Karpas-422 (cell line): ENCODE measurements around the gene USF2. TPM values are rescaled to one million over a fixed set of nuclear protein-coding genes. Genes with fewer than 3 reads are reported as not detected.
A peak's percentile ranks its signal among the peaks of the same experiment; 100 is the strongest.

Experiments
- DNase-seq: peaks from one replicate; pipeline ENCODE4 v3.0.0-alpha.2; 2015
- H2AFZ ChIP-seq: fragments of 200-600 bp; sonication (generic); 2 replicates; pipeline ENCODE4 v1.6.1; 2014; ENCODE audit warnings: antibody characterized with exemption, low read length, mixed read lengths
- H3K27ac ChIP-seq: fragments of 200-600 bp; sonication (generic); 2 replicates; pipeline ENCODE4 v1.5.1; 2014; ENCODE audit warnings: mild to moderate bottlenecking, low read length, moderate library complexity
- H3K27me3 ChIP-seq: fragments of 200-600 bp; sonication (generic); 2 replicates; pipeline ENCODE4 v1.6.1; 2014; ENCODE audit warnings: low read length, mixed read lengths
- H3K36me3 ChIP-seq: fragments of 200-600 bp; sonication (generic); 2 replicates; pipeline ENCODE4 v1.6.1; 2014; ENCODE audit warnings: low read length, mixed read lengths; ENCODE audit not compliant: insufficient read depth
- H3K4me1 ChIP-seq: fragments of 200-600 bp; sonication (generic); 2 replicates; pipeline ENCODE4 v1.6.1; 2014; ENCODE audit warnings: mild to moderate bottlenecking, low read length, mixed read lengths
- H3K4me2 ChIP-seq: fragments of 200-600 bp; sonication (generic); 2 replicates; pipeline ENCODE4 v1.6.1; 2014; ENCODE audit warnings: low read length, low read depth, mild to moderate bottlenecking; ENCODE audit not compliant: poor library complexity, severe bottlenecking
- H3K4me3 ChIP-seq: fragments of 200-600 bp; sonication (generic); 2 replicates; pipeline ENCODE4 v1.5.1; 2014; ENCODE audit warnings: mild to moderate bottlenecking, antibody characterized with exemption, low read length, mixed read lengths
- H3K79me2 ChIP-seq: fragments of 200-600 bp; sonication (generic); 2 replicates; pipeline ENCODE4 v1.6.1; 2014; ENCODE audit warnings: mild to moderate bottlenecking, low read length, mixed read lengths
- H3K9ac ChIP-seq: fragments of 200-600 bp; sonication (generic); 2 replicates; pipeline ENCODE4 v1.6.0; 2014; ENCODE audit warnings: low read length
- H3K9me2 ChIP-seq: fragments of 200-600 bp; sonication (generic), shearing (Covaris generic); replicated peaks from 2 replicates; pipeline ENCODE4 v1.6.0; 2014; ENCODE audit warnings: mild to moderate bottlenecking, low read length, moderate library complexity; ENCODE audit not compliant: insufficient read depth
- H3K9me3 ChIP-seq: fragments of 300-700, 200-600 bp; sonication (generic); 2 replicates; pipeline ENCODE4 v1.6.1; 2014; ENCODE audit warnings: low read length, mixed read lengths
- H4K20me1 ChIP-seq: fragments of 200-600 bp; sonication (generic); 2 replicates; pipeline ENCODE4 v1.6.1; 2014; ENCODE audit warnings: mild to moderate bottlenecking, antibody characterized with exemption, low read length, low read depth; ENCODE audit not compliant: insufficient read depth
- total RNA-seq: library from RNA; depleted of rRNA; stranded (reverse); fragments of >200 nt; shearing (Covaris generic); gene quantifications from 2 replicates; pipeline ENCODE4 v1.2.3, GENCODE V29; 2014; ENCODE audit warnings: low replicate concordance

Gene USF2
- total RNA-seq, 1 experiment from 2014 or later: 97.9 TPM

DNA sequence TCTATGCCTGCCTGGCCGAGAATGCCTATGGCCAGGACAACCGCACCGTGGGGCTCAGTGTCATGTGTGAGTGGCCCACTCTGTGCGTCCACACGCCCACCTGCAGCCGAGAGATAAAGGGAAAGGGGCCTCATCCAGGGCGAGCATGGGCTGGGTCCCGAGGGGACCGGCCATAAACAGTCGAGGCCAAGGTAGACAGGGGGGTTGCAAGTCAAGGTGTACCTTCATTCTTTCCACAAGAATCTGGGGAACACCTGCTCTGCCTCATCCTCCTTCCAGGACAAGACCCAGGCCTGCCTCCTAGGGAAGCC lies 31.5 kb downstream of the USF2 start:
- no peak for DNase-seq
- Histone ChIP-seq H3K4me2 (no peak overlapping the region), H4K20me1 (no peaks in the 10 kb centered on the region), H3K4me1 (peaks cover 26% of the 10 kb centered on the region), H2AFZ (no peak overlapping the region), H3K9me3 (no peaks in the 10 kb centered on the region), H3K4me3 (no peak overlapping the region), H3K9me2 (no peaks in the 10 kb centered on the region), H3K36me3 (no peaks in the 10 kb centered on the region), H3K27me3 (no peaks in the 10 kb centered on the region), H3K79me2 (no peaks in the 10 kb centered on the region), H3K9ac (no peak overlapping the region), H3K27ac (no peak overlapping the region)

DNA sequence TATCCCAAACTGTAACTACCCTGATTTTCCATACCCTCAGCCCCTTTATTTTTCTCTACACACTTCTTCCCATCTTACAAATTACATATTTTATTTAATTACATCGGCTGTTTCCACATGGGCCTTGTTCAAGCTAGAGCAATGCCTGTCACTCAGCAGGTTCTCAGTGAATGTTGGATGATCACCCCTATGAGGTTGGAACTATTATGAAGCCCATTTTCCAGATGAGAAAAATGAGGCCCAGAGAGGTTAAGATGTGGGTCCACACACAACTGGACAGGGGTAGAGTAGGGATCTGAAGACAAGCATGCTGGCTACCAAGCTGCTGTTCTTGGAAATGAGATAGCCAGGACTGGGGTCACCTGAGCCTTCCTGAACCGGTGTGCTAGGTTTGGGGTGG lies 33.2 kb downstream of the USF2 start:
- H3K36me3 ChIP-seq: no peaks in the 10 kb centered on the region
- H3K4me2 ChIP-seq: no peak overlapping the region
- no peak overlapping the region for H3K4me3 ChIP-seq
- no peak overlapping the region for H2AFZ ChIP-seq
- H3K9me2 ChIP-seq: no peaks in the 10 kb centered on the region
- H3K27me3 ChIP-seq: no peaks in the 10 kb centered on the region
- no peak overlapping the region for H3K9ac ChIP-seq
- DNase-seq: no peak
- H3K27ac ChIP-seq: no peak overlapping the region
- peaks cover 19% of the 10 kb centered on the region for H3K4me1 ChIP-seq
- H3K9me3 ChIP-seq: no peaks in the 10 kb centered on the region
- no peaks in the 10 kb centered on the region for H4K20me1 ChIP-seq
- H3K79me2 ChIP-seq: no peaks in the 10 kb centered on the region

DNA sequence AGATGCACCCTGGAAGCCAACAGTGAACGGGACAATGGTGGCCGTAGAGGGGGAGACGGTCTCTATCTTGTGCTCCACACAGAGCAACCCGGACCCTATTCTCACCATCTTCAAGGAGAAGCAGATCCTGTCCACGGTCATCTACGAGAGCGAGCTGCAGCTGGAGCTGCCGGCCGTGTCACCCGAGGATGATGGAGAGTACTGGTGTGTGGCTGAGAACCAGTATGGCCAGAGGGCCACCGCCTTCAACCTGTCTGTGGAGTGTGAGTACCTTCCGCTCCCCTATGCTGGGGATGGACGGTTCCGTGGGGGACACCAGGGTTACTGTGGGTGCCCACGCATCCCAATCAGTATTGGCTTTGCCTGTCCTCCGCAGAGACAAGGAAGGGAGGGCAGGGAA lies 33.7 kb downstream of the USF2 start:
- H2AFZ ChIP-seq: no peak overlapping the region
- no peaks in the 10 kb centered on the region for H3K36me3 ChIP-seq
- H3K27me3 ChIP-seq: no peaks in the 10 kb centered on the region
- no peaks in the 10 kb centered on the region for H4K20me1 ChIP-seq
- no peak overlapping the region for H3K9ac ChIP-seq
- no peak overlapping the region for H3K4me2 ChIP-seq
- peaks cover 16% of the 10 kb centered on the region for H3K4me1 ChIP-seq
- H3K9me2 ChIP-seq: no peaks in the 10 kb centered on the region
- no peak overlapping the region for H3K4me3 ChIP-seq
- no peaks in the 10 kb centered on the region for H3K9me3 ChIP-seq
- H3K79me2 ChIP-seq: no peaks in the 10 kb centered on the region
- no peak for DNase-seq
- no peak overlapping the region for H3K27ac ChIP-seq

DNA sequence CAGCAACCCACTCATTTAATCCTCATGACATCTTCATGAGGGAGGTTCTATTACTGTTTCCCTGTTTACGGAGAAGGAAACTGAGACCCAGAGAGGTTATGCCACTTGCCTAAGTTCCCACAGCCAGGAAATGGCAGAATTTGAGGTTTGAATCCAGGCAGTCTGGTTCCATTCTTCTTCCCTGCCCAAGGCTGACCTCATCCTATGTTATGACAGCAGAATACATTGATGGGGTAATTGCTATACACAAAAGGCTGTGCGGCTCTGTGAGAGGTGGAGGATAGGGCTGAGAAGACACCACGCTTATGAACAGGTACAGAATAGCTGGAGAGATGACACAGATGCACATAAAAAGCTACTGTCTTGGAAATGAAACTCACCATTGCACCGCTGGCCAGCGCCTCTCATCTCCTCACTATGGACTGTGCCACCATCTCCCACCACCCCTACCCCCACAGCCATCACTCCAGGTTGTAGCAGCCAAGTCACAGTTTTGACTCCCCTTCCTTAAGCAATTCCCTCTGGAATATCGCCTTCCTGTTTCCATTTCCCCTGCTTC lies 34.7 kb downstream of the USF2 start:
- H3K4me1 ChIP-seq: peaks cover 18% of the 10 kb centered on the region
- H3K9me3 ChIP-seq: no peaks in the 10 kb centered on the region
- H3K4me3 ChIP-seq: no peak overlapping the region
- no peaks in the 10 kb centered on the region for H3K9me2 ChIP-seq
- H3K79me2 ChIP-seq: no peaks in the 10 kb centered on the region
- H3K36me3 ChIP-seq: no peaks in the 10 kb centered on the region
- H4K20me1 ChIP-seq: no peaks in the 10 kb centered on the region
- no peak overlapping the region for H3K27ac ChIP-seq
- no peaks in the 10 kb centered on the region for H3K27me3 ChIP-seq
- no peak overlapping the region for H3K9ac ChIP-seq
- no peak overlapping the region for H2AFZ ChIP-seq
- no peak overlapping the region for H3K4me2 ChIP-seq
- no peak for DNase-seq

DNA sequence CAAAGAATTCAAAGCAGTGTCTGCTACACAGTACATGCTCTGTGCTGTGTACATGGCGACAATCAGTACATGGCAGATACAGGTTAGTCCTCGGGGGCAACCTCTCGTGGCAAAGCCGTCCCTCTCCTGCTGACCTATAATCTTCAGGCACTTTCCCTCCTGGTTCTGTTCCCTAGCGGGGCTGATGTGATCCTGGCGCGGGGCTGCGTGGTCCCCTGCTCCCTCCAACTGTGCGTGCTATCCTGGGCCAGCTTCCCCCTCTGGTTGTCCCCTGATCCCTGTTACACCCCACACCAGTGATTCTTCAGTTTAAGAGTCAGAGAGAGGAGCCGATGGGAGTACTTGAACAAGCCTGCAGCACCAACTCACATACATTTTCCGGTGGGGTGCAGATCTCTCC lies 35.3 kb downstream of the USF2 start:
- Histone ChIP-seq H2AFZ (no peak overlapping the region), H3K36me3 (no peaks in the 10 kb centered on the region), H3K9ac (no peak overlapping the region), H3K9me2 (no peaks in the 10 kb centered on the region), H3K79me2 (no peaks in the 10 kb centered on the region), H4K20me1 (no peaks in the 10 kb centered on the region), H3K27me3 (no peaks in the 10 kb centered on the region), H3K4me2 (no peak overlapping the region), H3K4me3 (no peak overlapping the region), H3K4me1 (peaks cover 20% of the 10 kb centered on the region), H3K9me3 (no peaks in the 10 kb centered on the region), H3K27ac (no peak overlapping the region)
- DNase-seq: no peak

DNA sequence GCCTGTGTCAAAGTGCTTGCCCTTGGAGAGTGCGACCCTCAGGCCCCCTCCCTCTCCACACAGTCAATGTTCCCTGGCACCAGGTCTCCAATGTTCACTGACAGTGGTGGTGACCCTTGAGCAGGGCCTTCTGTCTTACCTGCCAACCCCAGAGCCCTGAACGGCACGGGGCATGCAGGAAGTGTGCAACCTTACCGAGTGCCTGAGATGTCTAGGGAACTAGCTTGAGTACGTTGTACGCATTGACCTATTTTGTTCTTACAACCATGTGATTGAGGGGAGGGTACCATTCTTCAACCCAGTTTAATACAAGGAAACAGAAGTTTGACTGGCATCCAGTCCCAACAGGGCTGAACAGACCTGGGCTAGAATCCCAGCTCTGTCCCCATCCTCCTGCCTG lies 36.4 kb downstream of the USF2 start:
- H3K27me3 ChIP-seq: no peaks in the 10 kb centered on the region
- peaks cover 24% of the 10 kb centered on the region for H3K4me1 ChIP-seq
- no peaks in the 10 kb centered on the region for H3K9me3 ChIP-seq
- H3K9me2 ChIP-seq: no peaks in the 10 kb centered on the region
- no peak overlapping the region for H3K4me2 ChIP-seq
- H3K4me3 ChIP-seq: no peak overlapping the region
- H3K79me2 ChIP-seq: no peaks in the 10 kb centered on the region
- H2AFZ ChIP-seq: no peak overlapping the region
- no peak overlapping the region for H3K27ac ChIP-seq
- H3K36me3 ChIP-seq: no peaks in the 10 kb centered on the region
- DNase-seq: no peak
- no peaks in the 10 kb centered on the region for H4K20me1 ChIP-seq
- H3K9ac ChIP-seq: no peak overlapping the region

DNA sequence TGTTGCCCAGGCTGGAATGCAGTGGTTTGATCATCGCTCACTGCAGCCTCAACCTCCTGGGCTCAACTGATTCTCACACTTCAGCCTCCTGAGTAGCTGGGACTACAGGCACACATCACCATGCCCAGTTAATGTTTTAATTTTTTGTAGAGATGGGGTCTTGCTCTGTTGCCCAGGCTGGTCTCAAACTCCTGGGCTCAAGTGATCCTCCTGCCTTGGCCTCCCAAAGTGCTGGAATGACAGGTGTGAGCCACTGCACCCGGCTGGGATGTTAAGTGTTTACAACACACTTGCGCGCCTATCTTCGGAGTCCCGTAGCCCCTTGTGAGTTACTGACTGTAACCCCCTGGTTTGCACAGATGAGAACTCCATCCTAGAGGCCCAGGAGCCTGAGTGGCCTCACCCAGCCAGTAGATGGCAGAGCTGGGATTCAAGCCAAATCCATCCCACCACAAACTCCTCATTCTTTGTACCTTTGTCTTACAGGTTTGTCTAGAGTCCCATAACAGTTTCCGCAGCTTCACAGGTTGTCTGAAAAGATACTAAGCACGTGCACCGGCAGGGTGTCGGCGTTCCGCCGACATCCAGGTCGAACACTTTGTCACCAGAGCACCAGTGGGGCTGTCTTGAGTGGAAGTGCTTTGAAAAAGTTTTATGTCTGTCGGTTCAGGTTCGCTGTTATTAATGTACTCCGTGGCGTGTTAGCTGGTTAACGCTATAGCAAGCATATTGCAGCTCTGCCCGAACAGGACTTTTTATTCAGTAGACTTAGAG lies 37.9 kb downstream of the USF2 start:
- H4K20me1 ChIP-seq: no peaks in the 10 kb centered on the region
- H3K9ac ChIP-seq: no peak overlapping the region
- no peaks in the 10 kb centered on the region for H3K9me2 ChIP-seq
- H3K27ac ChIP-seq: no peak overlapping the region
- H3K4me2 ChIP-seq: no peak overlapping the region
- no peak overlapping the region for H2AFZ ChIP-seq
- H3K27me3 ChIP-seq: no peaks in the 10 kb centered on the region
- H3K9me3 ChIP-seq: no peaks in the 10 kb centered on the region
- no peaks in the 10 kb centered on the region for H3K36me3 ChIP-seq
- H3K4me1 ChIP-seq: peaks cover 24% of the 10 kb centered on the region
- no peak overlapping the region for H3K4me3 ChIP-seq
- no peaks in the 10 kb centered on the region for H3K79me2 ChIP-seq
- DNase-seq: peak; percentile 81

DNA sequence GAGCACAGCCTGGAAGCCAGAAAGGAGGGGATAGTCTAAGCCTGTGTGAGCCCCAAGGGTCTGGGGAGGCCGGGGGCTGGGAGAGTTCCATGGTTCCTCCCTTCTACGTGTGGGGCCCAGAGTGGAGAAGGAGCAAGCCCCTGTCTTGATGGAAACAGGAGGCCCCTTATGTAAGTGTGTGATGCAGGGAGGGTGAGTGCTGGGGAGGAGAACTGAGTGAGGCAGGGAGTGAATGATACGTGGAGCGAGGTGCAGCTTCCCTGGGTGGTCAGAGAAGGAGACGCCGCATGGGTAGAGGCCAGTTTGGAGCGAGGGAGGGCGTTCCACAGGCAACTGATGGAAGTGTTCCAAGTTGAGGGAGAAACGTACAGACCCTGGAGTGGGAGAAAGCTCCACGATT lies 39.2 kb downstream of the USF2 start:
- H3K4me2 ChIP-seq: no peak overlapping the region

More for the DNA sequence above, 39.2 kb downstream of the USF2 start:
- no peaks in the 10 kb centered on the region for H3K36me3 ChIP-seq
- peaks cover 24% of the 10 kb centered on the region for H3K4me1 ChIP-seq
- no peak overlapping the region for H3K9ac ChIP-seq
- H3K9me2 ChIP-seq: no peaks in the 10 kb centered on the region
- no peak overlapping the region for H3K4me3 ChIP-seq
- DNase-seq: no peak
- H4K20me1 ChIP-seq: no peaks in the 10 kb centered on the region
- H3K27me3 ChIP-seq: no peaks in the 10 kb centered on the region
- H2AFZ ChIP-seq: no peak overlapping the region
- H3K79me2 ChIP-seq: no peaks in the 10 kb centered on the region
- no peaks in the 10 kb centered on the region for H3K9me3 ChIP-seq
- H3K27ac ChIP-seq: no peak overlapping the region
